DND-41 (cell line): ENCODE measurements around the gene CCDC13.

Experiments used
- ATAC-seq: fragments of 200-7000 bp; cut with Tn5 transposase; 3 replicates; pipeline ENCODE4 v1.9.1; 2021; ENCODE audit warnings: low read depth; ENCODE audit not compliant: insufficient read depth
- DNase-seq: peaks from one replicate; pipeline ENCODE4 v3.0.0-alpha.2; 2020
- H2AFZ ChIP-seq: 2 replicates; pipeline ENCODE4 v1.6.0; 2012; ENCODE audit warnings: low read depth, low read length
- H3K27ac ChIP-seq: 2 replicates; pipeline ENCODE4 v1.5.1; 2012; ENCODE audit warnings: low read length, inconsistent platforms
- H3K27me3 ChIP-seq: fragments of 200-600 bp; sonication (generic); 2 replicates; pipeline ENCODE4 v1.6.0; 2012; ENCODE audit warnings: low read length, mild to moderate bottlenecking, inconsistent platforms; ENCODE audit not compliant: insufficient read depth, poor library complexity
- H3K36me3 ChIP-seq: 2 replicates; pipeline ENCODE4 v1.5.1; 2012; ENCODE audit warnings: low read length, inconsistent platforms; ENCODE audit not compliant: insufficient read depth
- H3K4me1 ChIP-seq: 2 replicates; pipeline ENCODE4 v1.5.1; 2012; ENCODE audit warnings: mild to moderate bottlenecking, low read length; ENCODE audit not compliant: insufficient read depth
- H3K4me2 ChIP-seq: 2 replicates; pipeline ENCODE4 v1.6.0; 2012; ENCODE audit warnings: mild to moderate bottlenecking, moderate library complexity, low read length, inconsistent platforms; ENCODE audit not compliant: insufficient read depth
- H3K4me3 ChIP-seq, 2 experiments: fragments of 200-600 bp in 1 of 2; shearing (Covaris generic) in 1 of 2; 2 replicates each; pipeline ENCODE4 v1.5.1; 2012 to 2016; ENCODE audit warnings: inconsistent platforms in 2 of 2, low read length in 2 of 2, mild to moderate bottlenecking in 2 of 2, low read depth in 1 of 2, moderate library complexity in 1 of 2
- H3K79me2 ChIP-seq: 2 replicates; pipeline ENCODE4 v1.6.0; 2012; ENCODE audit warnings: low read length, inconsistent platforms; ENCODE audit not compliant: insufficient read depth
- H3K9ac ChIP-seq: 2 replicates; pipeline ENCODE4 v1.6.0; 2012; ENCODE audit warnings: low read depth, mild to moderate bottlenecking, inconsistent platforms, low read length, moderate library complexity
- H3K9me3 ChIP-seq: 2 replicates; pipeline ENCODE4 v1.5.1; 2012; ENCODE audit warnings: low read length, moderate library complexity, mild to moderate bottlenecking, inconsistent platforms; ENCODE audit not compliant: insufficient read depth, severe bottlenecking
- H4K20me1 ChIP-seq: 2 replicates; pipeline ENCODE4 v1.6.0; 2012; ENCODE audit warnings: low read length; ENCODE audit not compliant: insufficient read depth
- CTCF ChIP-seq: IDR thresholded peaks from 2 replicates; pipeline ENCODE4 v1.5.1; 2012; ENCODE audit warnings: borderline replicate concordance, low read length, moderate library complexity, mild to moderate bottlenecking; ENCODE audit not compliant: poor library complexity, severe bottlenecking; ENCODE audit errors: extremely low read depth
- EZH2 ChIP-seq: IDR thresholded peaks from 3 replicates; pipeline ENCODE4 v1.6.1; 2012; ENCODE audit warnings: borderline replicate concordance, low read depth, mild to moderate bottlenecking, moderate library complexity, low read length, inconsistent platforms; ENCODE audit not compliant: severe bottlenecking

The CCDC13 gene

GRCh38 chr3:42772670-42773408, at the start of gene CCDC13:
CCDC13 (minus strand) TSS chr3:42773253; CDS start chr3:42758345, 14,908 bp downstream.
- TF ChIP-seq EZH2 (no peak), CTCF (no peak)
- no peaks in the 10 kb centered on the region for H3K4me1 ChIP-seq
- H4K20me1 ChIP-seq, result no peaks in the 10 kb centered on the region
- no peaks in the 10 kb centered on the region for H3K9me3 ChIP-seq
- H3K27me3 ChIP-seq, result no peaks in the 10 kb centered on the region
- H2AFZ ChIP-seq, result no peak within 1 kb of the TSS
- DNase-seq (peak; percentile 78), ATAC-seq (peak; percentile 86)
- H3K4me2 ChIP-seq, result peak within 1 kb of the TSS; percentile 38; the same call in 1 of the 2 replicates
- H3K27ac ChIP-seq, result no peak within 1 kb of the TSS
- 0 out of 2 replicates have a peak within 1 kb of the TSS, but pooled peaks have one; percentile 13 for H3K9ac ChIP-seq
- no peaks in the 10 kb centered on the region for H3K36me3 ChIP-seq
- peak within 1 kb of the TSS in 1 of 2 experiments; percentile 36; a peak in 2 of 4 replicates for H3K4me3 ChIP-seq
- no peaks in the 10 kb centered on the region for H3K79me2 ChIP-seq

- Histone ChIP-seq H3K36me3 (no peaks in the 10 kb centered on the region), H3K9me3 (no peaks in the 10 kb centered on the region), H3K27ac (no peak overlapping the region), H3K4me2 (no peak overlapping the region), H4K20me1 (no peaks in the 10 kb centered on the region), H3K4me3 (no peak overlapping the region), H3K4me1 (no peaks in the 10 kb centered on the region), H3K79me2 (no peaks in the 10 kb centered on the region), H3K9ac (no peak overlapping the region), H3K27me3 (peaks cover 2% of the 10 kb centered on the region), H2AFZ (no peak overlapping the region)
- TF ChIP-seq EZH2, result no peak
- TF ChIP-seq CTCF, result no peak
- ATAC-seq (no peak), DNase-seq (no peak)
Observed at GRCh38 chr3:42822828-42823227, 49.8 kb upstream of the CCDC13 start.

- H2AFZ ChIP-seq, result no peak overlapping the region
- ATAC-seq (no peak), DNase-seq (no peak)
- H3K27ac ChIP-seq, result no peak overlapping the region
- no peak overlapping the region for H3K4me3 ChIP-seq
- H3K9me3 ChIP-seq, result no peaks in the 10 kb centered on the region
- peaks cover 4% of the 10 kb centered on the region for H3K27me3 ChIP-seq
- H3K4me1 ChIP-seq, result no peaks in the 10 kb centered on the region
- no peaks in the 10 kb centered on the region for H4K20me1 ChIP-seq
- no peak overlapping the region for H3K9ac ChIP-seq
- H3K79me2 ChIP-seq, result no peaks in the 10 kb centered on the region
- TF ChIP-seq EZH2 (no peak), CTCF (no peak)
- no peaks in the 10 kb centered on the region for H3K36me3 ChIP-seq
- no peak overlapping the region for H3K4me2 ChIP-seq
Observed at GRCh38 chr3:42820746-42821051, 47.6 kb upstream of the CCDC13 start.
